Mammary epithelial cell (primary cell): ENCODE data around the gene GPR84.

Source experiments
- EZH2 ChIP-seq: IDR thresholded peaks from 2 replicates; pipeline ENCODE4 v1.6.1; 2012; ENCODE audit warnings: low read length, inconsistent platforms, borderline replicate concordance
- TF ChIP-seq, protein P1 (sequence below), 2 donors: IDR thresholded peaks in 1 of 2; conservative IDR thresholded peaks in 1 of 2; 2 replicates each; pipeline ENCODE4 v1.5.1; 2011 to 2012; ENCODE audit warnings: inconsistent platforms in 2 of 2, low read length in 2 of 2, mild to moderate bottlenecking in 2 of 2, control low read depth in 1 of 2, low read depth in 1 of 2; ENCODE audit not compliant: insufficient read depth in 1 of 2; ENCODE audit errors: extremely low read depth in 1 of 2

GRCh38 chr12:54394986-54395385, 30.7 kb upstream of the GPR84 start:
- TF ChIP-seq, protein P1, sequence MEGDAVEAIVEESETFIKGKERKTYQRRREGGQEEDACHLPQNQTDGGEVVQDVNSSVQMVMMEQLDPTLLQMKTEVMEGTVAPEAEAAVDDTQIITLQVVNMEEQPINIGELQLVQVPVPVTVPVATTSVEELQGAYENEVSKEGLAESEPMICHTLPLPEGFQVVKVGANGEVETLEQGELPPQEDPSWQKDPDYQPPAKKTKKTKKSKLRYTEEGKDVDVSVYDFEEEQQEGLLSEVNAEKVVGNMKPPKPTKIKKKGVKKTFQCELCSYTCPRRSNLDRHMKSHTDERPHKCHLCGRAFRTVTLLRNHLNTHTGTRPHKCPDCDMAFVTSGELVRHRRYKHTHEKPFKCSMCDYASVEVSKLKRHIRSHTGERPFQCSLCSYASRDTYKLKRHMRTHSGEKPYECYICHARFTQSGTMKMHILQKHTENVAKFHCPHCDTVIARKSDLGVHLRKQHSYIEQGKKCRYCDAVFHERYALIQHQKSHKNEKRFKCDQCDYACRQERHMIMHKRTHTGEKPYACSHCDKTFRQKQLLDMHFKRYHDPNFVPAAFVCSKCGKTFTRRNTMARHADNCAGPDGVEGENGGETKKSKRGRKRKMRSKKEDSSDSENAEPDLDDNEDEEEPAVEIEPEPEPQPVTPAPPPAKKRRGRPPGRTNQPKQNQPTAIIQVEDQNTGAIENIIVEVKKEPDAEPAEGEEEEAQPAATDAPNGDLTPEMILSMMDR (conservative IDR thresholded peaks at IDR 0.05 in 1 of 2, IDR thresholded peaks at IDR 0.05 in 1 of 2; ENCODE audit: extremely low read depth in 1 of 2, insufficient read depth in 1 of 2, low read depth in 1 of 2, low read length in 2 of 2), result no peak
- no peak for TF ChIP-seq EZH2
